ENCODE data around the gene CPT2.

Gene CPT2

GRCh38 chr1:53262000-53262399 lies 65.4 kb downstream of the CPT2 start:
- no peak for DNase-seq (ENCODE audit: low read depth in 3 of 3)

Data from stimulated activated CD4-positive, alpha-beta T cell treated with anti-CD3 and anti-CD28 coated beads, TNF-alpha, amount 100 ng/mL, for 4 hours (primary cell).